Nephron (organoid): Measurements from ENCODE around the gene HMGCS2.
"Not testable (repeated sequence)": the region's sequence is repeated elsewhere in the genome, so short reads cannot be mapped to it uniquely, and the experiment has no call there.

Experiments used
- H3K27ac Mint-ChIP-seq, 3 experiments: 2 replicates each; pipeline ENCODE4 v1.8.0; 2020; ENCODE audit warnings: mixed read lengths in 3 of 3, mild to moderate bottlenecking in 2 of 3, moderate library complexity in 1 of 3
- H3K27me3 Mint-ChIP-seq: 2 replicates; pipeline ENCODE4 v1.8.0; 2021; ENCODE audit warnings: low read depth, mild to moderate bottlenecking, moderate library complexity, mixed read lengths
- H3K36me3 Mint-ChIP-seq: 2 replicates; pipeline ENCODE4 v1.8.0; 2020; ENCODE audit warnings: low read depth, mixed read lengths
- H3K4me1 Mint-ChIP-seq: 2 replicates; pipeline ENCODE4 v1.8.0; 2020; ENCODE audit warnings: mixed read lengths
- H3K4me3 Mint-ChIP-seq, 3 experiments: 2 replicates each; pipeline ENCODE4 v1.8.0; 2020; ENCODE audit warnings: mild to moderate bottlenecking in 3 of 3, mixed read lengths in 3 of 3, moderate library complexity in 2 of 3
- H3K9me3 Mint-ChIP-seq: 2 replicates; pipeline ENCODE4 v1.8.0; 2020; ENCODE audit warnings: mixed read lengths
- TF ChIP-seq, protein P1 (sequence below), 3 experiments: fragments of 200-600 bp; sonication (generic); IDR thresholded peaks; one replicate each; pipeline ENCODE4 v1.5.0; 2021; ENCODE audit warnings: antibody characterized with exemption in 3 of 3; ENCODE audit not compliant: unreplicated experiment in 3 of 3

Gene HMGCS2

DNA sequence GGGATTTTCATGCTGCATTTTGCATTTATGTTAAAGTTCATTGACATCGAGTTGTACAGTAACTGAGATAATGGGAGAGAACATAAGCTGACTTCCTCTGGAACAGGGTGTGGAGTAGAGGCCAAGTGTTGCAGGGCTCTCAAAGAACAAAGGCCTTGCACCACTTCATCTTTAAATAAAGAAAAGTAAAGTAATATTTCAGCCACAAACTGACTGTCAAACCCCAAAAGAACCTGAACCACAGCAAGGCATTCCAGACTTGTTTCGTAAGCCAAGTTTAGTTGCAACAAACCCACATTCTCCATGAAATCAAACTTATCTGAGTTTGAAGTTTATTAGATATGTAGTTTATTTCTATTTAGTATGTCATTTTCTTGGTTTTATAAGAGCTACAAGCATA is 19.1 kb upstream of the HMGCS2 start:
- Mint-ChIP-seq H3K4me3 (no peak overlapping the region), H3K9me3 (no peaks in the 10 kb centered on the region), H3K27ac (peak overlapping the region; percentile 66 to 88 (median 78)), H3K27me3 (peaks cover under 1% of the 10 kb centered on the region), H3K4me1 (peaks cover 73% of the 10 kb centered on the region), H3K36me3 (no peaks in the 10 kb centered on the region)
- TF ChIP-seq, protein P1, sequence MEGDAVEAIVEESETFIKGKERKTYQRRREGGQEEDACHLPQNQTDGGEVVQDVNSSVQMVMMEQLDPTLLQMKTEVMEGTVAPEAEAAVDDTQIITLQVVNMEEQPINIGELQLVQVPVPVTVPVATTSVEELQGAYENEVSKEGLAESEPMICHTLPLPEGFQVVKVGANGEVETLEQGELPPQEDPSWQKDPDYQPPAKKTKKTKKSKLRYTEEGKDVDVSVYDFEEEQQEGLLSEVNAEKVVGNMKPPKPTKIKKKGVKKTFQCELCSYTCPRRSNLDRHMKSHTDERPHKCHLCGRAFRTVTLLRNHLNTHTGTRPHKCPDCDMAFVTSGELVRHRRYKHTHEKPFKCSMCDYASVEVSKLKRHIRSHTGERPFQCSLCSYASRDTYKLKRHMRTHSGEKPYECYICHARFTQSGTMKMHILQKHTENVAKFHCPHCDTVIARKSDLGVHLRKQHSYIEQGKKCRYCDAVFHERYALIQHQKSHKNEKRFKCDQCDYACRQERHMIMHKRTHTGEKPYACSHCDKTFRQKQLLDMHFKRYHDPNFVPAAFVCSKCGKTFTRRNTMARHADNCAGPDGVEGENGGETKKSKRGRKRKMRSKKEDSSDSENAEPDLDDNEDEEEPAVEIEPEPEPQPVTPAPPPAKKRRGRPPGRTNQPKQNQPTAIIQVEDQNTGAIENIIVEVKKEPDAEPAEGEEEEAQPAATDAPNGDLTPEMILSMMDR (IDR thresholded peaks at IDR 0.05; ENCODE audit: unreplicated experiment in 3 of 3): no peak

DNA sequence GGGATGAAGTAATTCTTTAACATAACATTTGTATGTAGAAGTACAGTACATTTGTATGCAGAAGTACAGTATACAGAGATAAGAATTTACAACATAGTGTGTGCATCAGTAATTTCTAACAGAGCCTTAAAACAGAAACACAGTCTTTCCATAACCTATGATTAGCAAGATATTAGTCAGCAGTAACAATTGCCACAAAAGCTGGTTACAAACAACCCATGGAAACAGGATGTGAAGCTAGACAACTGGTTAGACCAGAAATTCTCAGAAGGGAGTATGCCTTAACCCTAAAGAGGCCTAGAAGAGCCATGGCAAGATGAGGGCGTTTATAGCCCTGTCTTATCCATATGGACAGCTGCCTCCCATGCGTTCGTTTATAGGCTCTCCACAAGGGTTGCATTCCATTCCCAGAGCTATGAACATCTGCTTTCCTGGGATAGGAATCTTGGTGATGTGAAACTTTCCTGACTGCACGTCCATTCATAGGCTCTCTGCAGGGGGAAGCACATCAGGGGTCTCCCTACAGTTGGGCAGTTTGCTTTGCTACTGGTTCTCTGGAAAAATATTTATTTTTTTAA is 17.9 kb upstream of the HMGCS2 start:
- not testable (repeated sequence) for H3K4me3 Mint-ChIP-seq, H3K9me3 Mint-ChIP-seq, H3K27me3 Mint-ChIP-seq, H3K36me3 Mint-ChIP-seq
- Mint-ChIP-seq H3K27ac (peak overlapping the region; percentile 56 to 98 (median 56)), H3K4me1 (peaks cover 79% of the 10 kb centered on the region)

DNA sequence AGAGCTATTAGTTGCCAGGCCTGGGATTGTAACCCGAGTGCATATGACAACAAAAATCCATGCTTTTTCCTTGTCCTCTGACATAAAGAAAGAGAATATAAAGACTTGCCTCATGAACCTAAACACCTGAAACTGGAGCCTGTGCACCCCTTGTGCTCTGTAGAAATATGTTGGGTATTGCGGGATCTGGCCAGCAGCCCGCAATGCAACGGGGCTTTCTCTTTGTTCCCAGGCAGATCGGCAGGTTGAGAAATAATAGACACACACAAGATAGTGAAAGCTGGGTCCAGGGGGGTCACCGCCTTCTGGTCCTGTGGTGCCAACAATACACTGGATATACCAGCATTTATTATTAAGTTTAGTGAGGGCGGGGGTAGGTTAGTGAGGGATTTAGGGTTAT is 17.3 kb upstream of the HMGCS2 start:
- not testable (repeated sequence) for H3K4me3 Mint-ChIP-seq, H3K9me3 Mint-ChIP-seq, H3K36me3 Mint-ChIP-seq, H3K27me3 Mint-ChIP-seq
- peaks cover 81% of the 10 kb centered on the region for H3K4me1 Mint-ChIP-seq
- peak overlapping the region; percentile 56 to 98 (median 56) for H3K27ac Mint-ChIP-seq

DNA sequence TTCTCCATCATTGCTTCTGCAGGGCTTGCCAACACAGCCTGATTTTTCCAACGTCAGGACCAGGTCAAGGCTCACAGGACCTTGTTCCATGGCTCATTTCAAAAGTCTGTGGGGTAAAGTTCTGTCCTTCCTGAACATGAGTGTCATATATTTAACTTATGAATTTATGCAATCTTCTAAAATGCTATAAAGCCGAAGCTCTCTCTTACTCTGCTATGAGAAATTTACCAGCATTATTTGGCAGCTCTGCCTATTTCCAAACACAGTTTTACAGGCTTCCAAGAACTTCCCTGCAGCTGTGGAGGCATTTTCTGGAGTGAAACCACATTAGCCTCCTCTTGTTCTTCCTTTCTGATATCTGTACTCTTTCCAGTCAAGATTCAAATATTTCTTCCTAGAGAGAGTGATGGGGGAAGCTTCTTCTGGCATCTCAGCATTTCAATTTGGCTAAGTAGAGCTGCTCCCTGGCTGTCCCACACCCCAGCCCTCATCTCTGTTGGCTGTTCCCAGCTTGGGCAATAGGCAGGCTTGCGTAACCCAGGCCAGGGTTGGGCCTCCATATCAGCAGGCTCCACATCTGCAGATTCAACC is 15.6 kb upstream of the HMGCS2 start:
- Mint-ChIP-seq H3K27me3 (no peaks in the 10 kb centered on the region), H3K9me3 (no peaks in the 10 kb centered on the region), H3K4me1 (peaks cover 85% of the 10 kb centered on the region), H3K4me3 (peak overlapping the region in 1 of 3 experiments; percentile 54), H3K36me3 (no peaks in the 10 kb centered on the region), H3K27ac (peak overlapping the region; percentile 95 to 98 (median 96))
- TF ChIP-seq, protein P1 (IDR thresholded peaks at IDR 0.05; ENCODE audit: unreplicated experiment in 3 of 3): no peak

DNA sequence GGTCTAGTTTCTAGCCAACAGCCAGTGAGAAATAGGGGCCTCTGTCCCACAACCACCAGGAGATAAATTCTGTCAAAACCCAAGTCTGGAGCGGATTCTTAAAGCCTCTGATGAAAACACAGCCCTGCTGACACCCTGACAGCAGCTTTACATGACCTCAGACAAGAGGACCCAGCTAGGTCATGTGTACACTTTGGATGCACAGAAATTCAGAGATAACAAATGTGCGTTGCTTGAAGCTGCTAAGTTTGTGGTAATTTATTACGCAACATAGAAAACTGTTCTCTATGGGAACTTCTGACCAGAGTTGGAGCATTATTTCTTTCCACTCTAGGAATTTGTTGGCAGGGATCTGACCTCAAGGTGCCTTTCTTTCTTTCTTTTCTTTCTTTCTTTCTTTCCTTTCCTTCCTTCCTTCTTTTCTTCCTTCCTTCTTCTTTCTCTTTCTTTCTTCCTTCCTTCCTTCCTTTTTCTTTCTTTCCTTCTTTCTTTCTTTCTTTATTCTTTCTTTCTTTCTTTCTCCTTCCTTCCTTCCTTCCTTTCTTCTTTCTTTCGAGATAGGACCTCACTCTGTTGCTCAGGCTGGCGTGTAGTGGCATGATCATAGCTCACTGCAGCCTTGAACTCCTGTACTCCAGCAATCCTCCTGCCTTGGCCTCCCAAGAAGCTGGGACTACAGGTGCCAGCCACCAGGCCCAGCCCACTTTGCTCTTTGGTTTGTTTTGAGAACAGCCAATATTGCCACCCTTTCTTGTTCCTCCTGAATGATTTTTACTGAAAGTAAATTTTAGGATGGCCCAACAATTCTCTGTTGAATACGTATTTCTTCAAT is 14.9 kb upstream of the HMGCS2 start:
- no peaks in the 10 kb centered on the region for H3K9me3 Mint-ChIP-seq
- H3K4me1 Mint-ChIP-seq: peaks cover 81% of the 10 kb centered on the region
- no peaks in the 10 kb centered on the region for H3K27me3 Mint-ChIP-seq
- H3K36me3 Mint-ChIP-seq: no peaks in the 10 kb centered on the region
- TF ChIP-seq, protein P1 (IDR thresholded peaks at IDR 0.05; ENCODE audit: unreplicated experiment in 3 of 3): no peak
- H3K4me3 Mint-ChIP-seq: peak overlapping the region in 2 of 3 experiments; percentile 37 to 54
- peak overlapping the region; percentile 95 to 98 (median 96) for H3K27ac Mint-ChIP-seq

DNA sequence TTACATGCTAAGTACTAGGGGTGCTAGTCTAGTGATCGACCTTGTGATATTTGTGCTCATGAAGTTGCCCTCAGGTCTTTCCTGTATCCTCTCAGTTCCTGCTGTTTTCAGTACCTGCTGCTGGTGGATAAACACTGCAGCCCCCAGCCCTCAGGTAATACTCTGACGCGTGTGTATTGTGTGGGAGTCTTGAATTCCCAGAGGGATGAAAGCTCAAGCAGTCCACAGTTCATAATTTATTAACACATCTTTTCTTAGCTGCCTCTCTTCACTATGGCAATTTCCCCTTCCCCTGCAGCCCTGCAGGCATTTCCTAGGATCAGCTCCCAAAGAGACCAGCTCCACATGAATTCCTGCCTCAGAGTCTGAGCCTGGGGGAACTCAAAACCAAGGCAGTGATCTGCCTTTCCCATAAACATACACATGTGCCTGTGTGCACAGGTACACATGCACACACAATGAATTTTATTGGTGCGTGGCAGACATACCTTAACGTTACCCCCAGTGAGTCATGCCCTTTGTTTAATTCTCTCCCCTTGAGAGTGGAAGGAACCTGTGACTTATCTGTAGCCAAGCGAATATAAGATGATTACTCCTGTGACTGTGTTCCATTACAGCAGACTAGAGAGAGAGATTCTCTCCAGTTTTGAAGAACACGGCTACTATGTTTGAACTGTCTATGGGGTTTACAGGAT is 14.1 kb upstream of the HMGCS2 start:
- Mint-ChIP-seq H3K27me3 (no peaks in the 10 kb centered on the region), H3K4me1 (peaks cover 74% of the 10 kb centered on the region), H3K4me3 (peak overlapping the region in 2 of 3 experiments; percentile 37 to 45), H3K36me3 (no peaks in the 10 kb centered on the region), H3K9me3 (no peaks in the 10 kb centered on the region), H3K27ac (peak overlapping the region; percentile 95 to 98 (median 96))
- TF ChIP-seq, protein P1 (IDR thresholded peaks at IDR 0.05; ENCODE audit: unreplicated experiment in 3 of 3): no peak
